A673 (cell line): ENCODE data around the gene SMIM35.

Experiments
- EZH2 ChIP-seq: fragments of 200-600 bp; sonication (generic); IDR thresholded peaks from 2 replicates; pipeline ENCODE4 v1.6.1; 2017; ENCODE audit warnings: borderline replicate concordance, low read depth, mild to moderate bottlenecking, mixed read lengths, antibody characterized with exemption, low read length; ENCODE audit not compliant: poor library complexity, severe bottlenecking
- TF ChIP-seq, protein P1 (sequence below): fragments of 300-800, 200-600 bp; sonication (generic); conservative IDR thresholded peaks from 2 replicates; pipeline ENCODE4 v1.5.1; 2017; ENCODE audit warnings: low read depth, mild to moderate bottlenecking, antibody characterized with exemption, low read length, moderate library complexity, mixed read lengths

DNA sequence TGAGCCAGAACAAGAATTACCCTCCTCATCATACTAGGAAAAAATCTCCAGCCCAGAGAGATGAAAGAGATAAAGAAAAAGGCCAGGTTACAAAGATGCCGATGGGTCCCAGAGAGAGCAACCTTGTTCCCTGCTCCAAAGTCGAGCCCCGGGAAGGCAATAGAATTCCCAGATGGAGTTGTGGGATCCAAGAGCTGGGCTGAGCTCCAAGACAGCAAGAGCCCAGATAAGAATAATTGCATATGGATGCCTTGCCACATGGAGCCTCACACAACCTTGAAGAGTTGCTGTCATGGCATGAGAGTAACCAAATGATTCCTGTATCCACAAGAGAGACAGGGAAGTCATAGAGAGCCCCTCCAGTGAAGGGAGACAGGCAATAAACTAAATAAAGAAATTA lies 69.7 kb downstream of the SMIM35 start:
- TF ChIP-seq, protein P1, sequence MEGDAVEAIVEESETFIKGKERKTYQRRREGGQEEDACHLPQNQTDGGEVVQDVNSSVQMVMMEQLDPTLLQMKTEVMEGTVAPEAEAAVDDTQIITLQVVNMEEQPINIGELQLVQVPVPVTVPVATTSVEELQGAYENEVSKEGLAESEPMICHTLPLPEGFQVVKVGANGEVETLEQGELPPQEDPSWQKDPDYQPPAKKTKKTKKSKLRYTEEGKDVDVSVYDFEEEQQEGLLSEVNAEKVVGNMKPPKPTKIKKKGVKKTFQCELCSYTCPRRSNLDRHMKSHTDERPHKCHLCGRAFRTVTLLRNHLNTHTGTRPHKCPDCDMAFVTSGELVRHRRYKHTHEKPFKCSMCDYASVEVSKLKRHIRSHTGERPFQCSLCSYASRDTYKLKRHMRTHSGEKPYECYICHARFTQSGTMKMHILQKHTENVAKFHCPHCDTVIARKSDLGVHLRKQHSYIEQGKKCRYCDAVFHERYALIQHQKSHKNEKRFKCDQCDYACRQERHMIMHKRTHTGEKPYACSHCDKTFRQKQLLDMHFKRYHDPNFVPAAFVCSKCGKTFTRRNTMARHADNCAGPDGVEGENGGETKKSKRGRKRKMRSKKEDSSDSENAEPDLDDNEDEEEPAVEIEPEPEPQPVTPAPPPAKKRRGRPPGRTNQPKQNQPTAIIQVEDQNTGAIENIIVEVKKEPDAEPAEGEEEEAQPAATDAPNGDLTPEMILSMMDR: no peak
- TF ChIP-seq EZH2: no peak
